ENCODE results near the gene CLDN24. TPM values are rescaled to one million over a fixed set of nuclear protein-coding genes. Genes with fewer than 3 reads are reported as not detected.

The CLDN24 gene
- total and polyA plus RNA-seq, 2 donors (not counting 3 experiments of a cell fraction or from before 2014, with no cell fraction given): not detected

DNA sequence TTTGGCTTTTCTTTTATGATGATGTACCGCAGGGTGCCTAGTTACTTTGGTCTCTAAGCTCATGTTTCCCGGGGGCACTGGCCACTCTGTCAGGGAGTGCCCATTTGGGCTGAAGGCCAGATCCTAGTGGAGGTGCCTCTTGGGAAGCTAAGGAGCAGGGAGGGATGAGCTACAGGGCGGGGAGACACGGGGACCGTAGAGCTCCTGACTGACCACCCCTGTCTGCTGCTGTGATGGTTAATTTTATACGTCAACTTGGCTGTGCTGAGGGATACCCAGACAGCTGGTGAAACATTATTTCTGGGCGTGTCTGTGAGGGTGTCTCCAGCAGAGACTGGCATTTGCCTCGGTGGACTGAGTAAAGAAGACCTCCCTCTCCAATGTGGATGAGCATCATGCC, 24.9 kb upstream of the CLDN24 start:
- intact Hi-C loops (cut with micrococcal nuclease) (no loop called here), dilution Hi-C loops (cut with MboI; ENCODE audit: extremely low pct_ligation_motif_present, low sequenced_read_pairs) (no loop called here)
- Histone ChIP-seq H3K27ac (ENCODE audit: insufficient read depth, low read depth, low read length) (no peak overlapping the region), H3K79me2 (ENCODE audit: control insufficient read depth, insufficient read depth, low read length) (no peaks in the 10 kb centered on the region), H2AFZ (ENCODE audit: low read depth, low read length) (no peak overlapping the region), H3K36me3 (ENCODE audit: control insufficient read depth in 2 of 2, extremely low read depth in 1 of 2, insufficient read depth in 2 of 2, low read length in 2 of 2) (no peaks in the 10 kb centered on the region), H3K9me1 (replicated peaks; ENCODE audit: control insufficient read depth, extremely low read depth, insufficient read depth, low read length) (no peaks in the 10 kb centered on the region), H3K9me3 (replicated peaks; ENCODE audit: control insufficient read depth, insufficient read depth, low read length) (no peaks in the 10 kb centered on the region), H3K9ac (replicated peaks; ENCODE audit: extremely low read depth, insufficient read depth, low read length) (no peak overlapping the region), H3K4me2 (ENCODE audit: insufficient read depth, low read length) (no peak overlapping the region), H3K27me3 (ENCODE audit: control insufficient read depth in 2 of 2, insufficient read depth in 2 of 2, low read length in 2 of 2) (no peaks in the 10 kb centered on the region), H4K20me1 (replicated peaks; ENCODE audit: control insufficient read depth, extremely low read depth, insufficient read depth, low read length) (no peaks in the 10 kb centered on the region), H3K4me1 (ENCODE audit: control insufficient read depth, extremely low read depth, insufficient read depth, low read length) (peaks cover 10% of the 10 kb centered on the region), H3K4me3 (replicated peaks in 1 of 3; ENCODE audit: insufficient read depth in 1 of 3, low read depth in 1 of 3, low read length in 3 of 3) (no peak overlapping the region)
- TF ChIP-seq POLR2AphosphoS5 (IDR thresholded peaks at IDR 0.05; ENCODE audit: insufficient read depth, low read depth, low read length) (no peak), GATA2 (IDR thresholded peaks at IDR 0.05; ENCODE audit: insufficient read depth, insufficient read length, low read depth, low read length) (no peak), POLR2A (IDR thresholded peaks at IDR 0.05; ENCODE audit: low read depth, low read length) (no peak), FOS (IDR thresholded peaks at IDR 0.05; ENCODE audit: borderline replicate concordance, insufficient read depth, low read length) (no peak), MYC (IDR thresholded peaks at IDR 0.05; ENCODE audit: low read depth, low read length) (no peak), EZH2 (IDR thresholded peaks at IDR 0.05; ENCODE audit: borderline replicate concordance, low read depth, low read length, severe bottlenecking) (no peak), JUN (IDR thresholded peaks at IDR 0.05; ENCODE audit: borderline replicate concordance, insufficient read depth, insufficient read length, low read depth) (no peak)
- TF ChIP-seq, protein P1, sequence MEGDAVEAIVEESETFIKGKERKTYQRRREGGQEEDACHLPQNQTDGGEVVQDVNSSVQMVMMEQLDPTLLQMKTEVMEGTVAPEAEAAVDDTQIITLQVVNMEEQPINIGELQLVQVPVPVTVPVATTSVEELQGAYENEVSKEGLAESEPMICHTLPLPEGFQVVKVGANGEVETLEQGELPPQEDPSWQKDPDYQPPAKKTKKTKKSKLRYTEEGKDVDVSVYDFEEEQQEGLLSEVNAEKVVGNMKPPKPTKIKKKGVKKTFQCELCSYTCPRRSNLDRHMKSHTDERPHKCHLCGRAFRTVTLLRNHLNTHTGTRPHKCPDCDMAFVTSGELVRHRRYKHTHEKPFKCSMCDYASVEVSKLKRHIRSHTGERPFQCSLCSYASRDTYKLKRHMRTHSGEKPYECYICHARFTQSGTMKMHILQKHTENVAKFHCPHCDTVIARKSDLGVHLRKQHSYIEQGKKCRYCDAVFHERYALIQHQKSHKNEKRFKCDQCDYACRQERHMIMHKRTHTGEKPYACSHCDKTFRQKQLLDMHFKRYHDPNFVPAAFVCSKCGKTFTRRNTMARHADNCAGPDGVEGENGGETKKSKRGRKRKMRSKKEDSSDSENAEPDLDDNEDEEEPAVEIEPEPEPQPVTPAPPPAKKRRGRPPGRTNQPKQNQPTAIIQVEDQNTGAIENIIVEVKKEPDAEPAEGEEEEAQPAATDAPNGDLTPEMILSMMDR (IDR thresholded peaks at IDR 0.05; ENCODE audit: extremely low read depth in 1 of 2, insufficient read depth in 1 of 2, low read depth in 1 of 2, low read length in 2 of 2): no peak
- TF ChIP-seq, protein P2, sequence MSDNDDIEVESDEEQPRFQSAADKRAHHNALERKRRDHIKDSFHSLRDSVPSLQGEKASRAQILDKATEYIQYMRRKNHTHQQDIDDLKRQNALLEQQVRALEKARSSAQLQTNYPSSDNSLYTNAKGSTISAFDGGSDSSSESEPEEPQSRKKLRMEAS (IDR thresholded peaks at IDR 0.05; ENCODE audit: insufficient read depth, insufficient read length): no peak
- FAIRE-seq (no peak), DNase-seq (ENCODE audit: low read depth, low spot score) (no peak)
- ChIA-PET CTCF (interaction anchor here (1.2 kb wide), 1 partner anchor 19 kb away, joined by 3 read pairs; no protein-coding TSS in a partner anchor), POLR2A (interaction anchor here (0.7 kb wide), 1 partner anchor 30 kb away, joined by 10 read pairs; no protein-coding TSS in a partner anchor)
- BruUV-seq (replicated peaks): no TSS peak
